WTC11 (cell line): Measurements from ENCODE around the gene KCTD16. TPM values are rescaled to one million over a fixed set of nuclear protein-coding genes. Genes with fewer than 3 reads are reported as not detected.

Experiments used
- ATAC-seq: fragments of 200-7000 bp; cut with Tn5 transposase; 2 replicates; pipeline ENCODE4 v1.10.0; 2021; ENCODE audit warnings: mild to moderate bottlenecking, moderate library complexity
- CTCF ChIA-PET: fragments of 300-600 bp; sonication (Branson Sonifier 250); formaldehyde crosslinking; loops from one replicate; lab custom pipeline; 2021; ENCODE audit warnings: antibody characterized with exemption; lab: Charles Lee
- POLR2A ChIA-PET: fragments of 350-600 bp; sonication (Branson Sonifier 250); formaldehyde crosslinking; loops from one replicate; lab custom pipeline; 2021; ENCODE audit warnings: antibody characterized with exemption; lab: Charles Lee
- DNase-seq: peaks from one replicate; pipeline ENCODE4 v3.0.0; 2021; ENCODE audit warnings: low spot score
- H3K27ac Mint-ChIP-seq: 2 replicates; pipeline ENCODE4 v1.8.0; 2021; ENCODE audit warnings: mixed read lengths
- H3K27me3 Mint-ChIP-seq: 2 replicates; pipeline ENCODE4 v1.8.0; 2021; ENCODE audit warnings: low read depth, mild to moderate bottlenecking, moderate library complexity, mixed read lengths
- H3K36me3 Mint-ChIP-seq: 2 replicates; pipeline ENCODE4 v1.8.0; 2021; ENCODE audit warnings: mixed read lengths
- H3K4me1 Mint-ChIP-seq: 2 replicates; pipeline ENCODE4 v1.8.0; 2022; ENCODE audit warnings: mixed read lengths
- H3K4me3 Mint-ChIP-seq: 2 replicates; pipeline ENCODE4 v1.8.0; 2021; ENCODE audit warnings: mild to moderate bottlenecking, moderate library complexity, mixed read lengths
- H3K9me3 Mint-ChIP-seq: 2 replicates; pipeline ENCODE4 v1.8.0; 2021; ENCODE audit warnings: mixed read lengths
- AR ChIP-seq: fragments of 250-450 bp; sonication (Bioruptor Pico); IDR thresholded peaks from 2 replicates; pipeline ENCODE4 v1.9.0; 2021; ENCODE audit warnings: mild to moderate bottlenecking
- CBFB ChIP-seq: sonication (generic); formaldehyde crosslinking; IDR thresholded peaks from 2 replicates; pipeline ENCODE4 v1.8.1; 2022; ENCODE audit warnings: mild to moderate bottlenecking, low read depth, missing genetic modification reagents
- CDX4 ChIP-seq: fragments of 250-450 bp; sonication (Bioruptor Pico); IDR thresholded peaks from 2 replicates; pipeline ENCODE4 v1.9.0; 2021; ENCODE audit warnings: moderate library complexity, mild to moderate bottlenecking, inconsistent platforms, borderline replicate concordance
- ELF4 ChIP-seq: sonication (generic); formaldehyde crosslinking; IDR thresholded peaks from 2 replicates; pipeline ENCODE4 v1.8.1; 2022; ENCODE audit warnings: low read depth, mild to moderate bottlenecking, moderate library complexity, missing genetic modification reagents
- ESRRA ChIP-seq: sonication (generic); formaldehyde crosslinking; IDR thresholded peaks from 2 replicates; pipeline ENCODE4 v1.8.1; 2022; ENCODE audit warnings: mild to moderate bottlenecking, missing genetic modification reagents, borderline replicate concordance
- FOXP1 ChIP-seq: sonication (generic); formaldehyde crosslinking; IDR thresholded peaks from 2 replicates; pipeline ENCODE4 v1.8.0; 2022; ENCODE audit warnings: missing genetic modification reagents, mild to moderate bottlenecking, moderate library complexity, borderline replicate concordance
- HMGA2 ChIP-seq: fragments of 250-450 bp; sonication (Bioruptor Pico); IDR thresholded peaks from 2 replicates; pipeline ENCODE4 v1.4.0; 2021; ENCODE audit warnings: mild to moderate bottlenecking, moderate library complexity
- KAT7 ChIP-seq: sonication (generic); formaldehyde crosslinking; IDR thresholded peaks from 2 replicates; pipeline ENCODE4 v1.8.1; 2023; ENCODE audit warnings: missing genetic modification reagents, mild to moderate bottlenecking, borderline replicate concordance
- NFE2L1 ChIP-seq: sonication (generic); formaldehyde crosslinking; IDR thresholded peaks from 2 replicates; pipeline ENCODE4 v1.8.1; 2023; ENCODE audit warnings: missing genetic modification reagents
- RORB ChIP-seq: fragments of 250-450 bp; sonication (Bioruptor Pico); IDR thresholded peaks from 2 replicates; pipeline ENCODE4 v1.9.0; 2021; ENCODE audit warnings: mild to moderate bottlenecking
- SMAD4 ChIP-seq: sonication (generic); formaldehyde crosslinking; IDR thresholded peaks from 2 replicates; pipeline ENCODE4 v1.8.0; 2022; ENCODE audit warnings: mild to moderate bottlenecking, missing genetic modification reagents
- SOX15 ChIP-seq: fragments of 250-450 bp; sonication (Bioruptor Pico); IDR thresholded peaks from 2 replicates; pipeline ENCODE4 v1.9.0; 2021; ENCODE audit warnings: mild to moderate bottlenecking
- TEAD1 ChIP-seq: sonication (generic); formaldehyde crosslinking; IDR thresholded peaks from 2 replicates; pipeline ENCODE4 v1.8.0; 2022; ENCODE audit warnings: mild to moderate bottlenecking, missing genetic modification reagents
- ZBTB21 ChIP-seq: sonication (generic); formaldehyde crosslinking; IDR thresholded peaks from 2 replicates; pipeline ENCODE4 v1.8.1; 2023; ENCODE audit warnings: mild to moderate bottlenecking, missing genetic modification reagents, borderline replicate concordance
- ZBTB43 ChIP-seq: sonication (generic); formaldehyde crosslinking; IDR thresholded peaks from 2 replicates; pipeline ENCODE4 v1.8.1; 2023; ENCODE audit warnings: mild to moderate bottlenecking, missing genetic modification reagents
- ZMAT4 ChIP-seq: fragments of 250-450 bp; sonication (Bioruptor Pico); IDR thresholded peaks from 2 replicates; pipeline ENCODE4 v1.9.0; 2021; ENCODE audit warnings: mild to moderate bottlenecking
- ZNF138 ChIP-seq: sonication (generic); formaldehyde crosslinking; conservative IDR thresholded peaks from 2 replicates; pipeline ENCODE4 v1.8.1; 2022; ENCODE audit warnings: mild to moderate bottlenecking, moderate library complexity, missing genetic modification reagents
- ZNF416 ChIP-seq: fragments of 250-450 bp; sonication (Bioruptor Pico); IDR thresholded peaks from 2 replicates; pipeline ENCODE4 v1.9.0; 2021; ENCODE audit warnings: mild to moderate bottlenecking, inconsistent platforms
- total RNA-seq: library from RNA; stranded (reverse); gene quantifications from 3 replicates; pipeline ENCODE4 v1.2.3, GENCODE V29; 2021
- TF ChIP-seq, protein P1 (sequence below): sonication (generic); formaldehyde crosslinking; IDR thresholded peaks from 2 replicates; pipeline ENCODE4 v1.8.0; 2023; ENCODE audit warnings: missing genetic modification reagents, mild to moderate bottlenecking, borderline replicate concordance
- TF ChIP-seq, protein P2 (sequence below): sonication (generic); formaldehyde crosslinking; IDR thresholded peaks from 2 replicates; pipeline ENCODE4 v1.8.0; 2023; ENCODE audit warnings: missing genetic modification reagents
- TF ChIP-seq, protein P3 (sequence below): fragments of 250-450 bp; sonication (Bioruptor Pico); IDR thresholded peaks from 2 replicates; pipeline ENCODE4 v1.8.0; 2021; ENCODE audit warnings: mild to moderate bottlenecking
- TF ChIP-seq, protein P4 (sequence below): sonication (generic); formaldehyde crosslinking; IDR thresholded peaks from 2 replicates; pipeline ENCODE4 v1.8.1; 2023; ENCODE audit warnings: mild to moderate bottlenecking, missing genetic modification reagents, moderate library complexity

Gene KCTD16
- total RNA-seq, 1 experiment from 2014 or later: 0.20 TPM

- TF ChIP-seq, protein P1, sequence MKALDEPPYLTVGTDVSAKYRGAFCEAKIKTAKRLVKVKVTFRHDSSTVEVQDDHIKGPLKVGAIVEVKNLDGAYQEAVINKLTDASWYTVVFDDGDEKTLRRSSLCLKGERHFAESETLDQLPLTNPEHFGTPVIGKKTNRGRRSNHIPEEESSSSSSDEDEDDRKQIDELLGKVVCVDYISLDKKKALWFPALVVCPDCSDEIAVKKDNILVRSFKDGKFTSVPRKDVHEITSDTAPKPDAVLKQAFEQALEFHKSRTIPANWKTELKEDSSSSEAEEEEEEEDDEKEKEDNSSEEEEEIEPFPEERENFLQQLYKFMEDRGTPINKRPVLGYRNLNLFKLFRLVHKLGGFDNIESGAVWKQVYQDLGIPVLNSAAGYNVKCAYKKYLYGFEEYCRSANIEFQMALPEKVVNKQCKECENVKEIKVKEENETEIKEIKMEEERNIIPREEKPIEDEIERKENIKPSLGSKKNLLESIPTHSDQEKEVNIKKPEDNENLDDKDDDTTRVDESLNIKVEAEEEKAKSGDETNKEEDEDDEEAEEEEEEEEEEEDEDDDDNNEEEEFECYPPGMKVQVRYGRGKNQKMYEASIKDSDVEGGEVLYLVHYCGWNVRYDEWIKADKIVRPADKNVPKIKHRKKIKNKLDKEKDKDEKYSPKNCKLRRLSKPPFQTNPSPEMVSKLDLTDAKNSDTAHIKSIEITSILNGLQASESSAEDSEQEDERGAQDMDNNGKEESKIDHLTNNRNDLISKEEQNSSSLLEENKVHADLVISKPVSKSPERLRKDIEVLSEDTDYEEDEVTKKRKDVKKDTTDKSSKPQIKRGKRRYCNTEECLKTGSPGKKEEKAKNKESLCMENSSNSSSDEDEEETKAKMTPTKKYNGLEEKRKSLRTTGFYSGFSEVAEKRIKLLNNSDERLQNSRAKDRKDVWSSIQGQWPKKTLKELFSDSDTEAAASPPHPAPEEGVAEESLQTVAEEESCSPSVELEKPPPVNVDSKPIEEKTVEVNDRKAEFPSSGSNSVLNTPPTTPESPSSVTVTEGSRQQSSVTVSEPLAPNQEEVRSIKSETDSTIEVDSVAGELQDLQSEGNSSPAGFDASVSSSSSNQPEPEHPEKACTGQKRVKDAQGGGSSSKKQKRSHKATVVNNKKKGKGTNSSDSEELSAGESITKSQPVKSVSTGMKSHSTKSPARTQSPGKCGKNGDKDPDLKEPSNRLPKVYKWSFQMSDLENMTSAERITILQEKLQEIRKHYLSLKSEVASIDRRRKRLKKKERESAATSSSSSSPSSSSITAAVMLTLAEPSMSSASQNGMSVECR (CRISPR knock-in tag): no peak
- TF ChIP-seq ESRRA (CRISPR knock-in tag) (no peak), ZBTB43 (no peak), KAT7 (CRISPR knock-in tag) (no peak), RORB (CRISPR knock-in tag) (no peak), ZNF138 (CRISPR knock-in tag) (no peak)
Observed at GRCh38 chr5:144196612-144197011, 25.9 kb downstream of the KCTD16 start (continued).

DNA sequence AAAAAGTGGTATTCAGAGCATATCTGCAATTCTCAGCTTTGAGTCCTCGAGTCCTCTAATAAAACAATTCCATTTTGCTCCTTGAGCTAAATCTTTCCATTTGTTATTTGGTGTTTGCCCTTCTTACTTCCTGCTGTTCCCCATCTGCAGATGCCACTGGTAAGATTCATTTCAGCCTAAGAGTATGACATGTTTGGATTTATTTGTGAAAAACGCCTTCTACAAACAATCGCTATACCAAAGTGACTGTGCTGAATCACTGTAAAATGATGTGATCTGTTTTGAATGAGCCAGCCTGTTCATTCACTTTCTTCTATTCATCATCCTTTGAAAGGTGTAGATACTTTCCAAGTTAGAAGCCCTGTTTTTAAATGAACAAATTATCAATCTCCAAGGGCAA lies 27.7 kb downstream of the KCTD16 start:
- H3K27ac Mint-ChIP-seq: no peak overlapping the region
- H3K27me3 Mint-ChIP-seq: no peaks in the 10 kb centered on the region
- ChIA-PET POLR2A (no interaction called here), CTCF (no interaction called here)
- TF ChIP-seq NFE2L1: no peak
- TF ChIP-seq ZMAT4 (CRISPR knock-in tag): no peak
- TF ChIP-seq, protein P2, sequence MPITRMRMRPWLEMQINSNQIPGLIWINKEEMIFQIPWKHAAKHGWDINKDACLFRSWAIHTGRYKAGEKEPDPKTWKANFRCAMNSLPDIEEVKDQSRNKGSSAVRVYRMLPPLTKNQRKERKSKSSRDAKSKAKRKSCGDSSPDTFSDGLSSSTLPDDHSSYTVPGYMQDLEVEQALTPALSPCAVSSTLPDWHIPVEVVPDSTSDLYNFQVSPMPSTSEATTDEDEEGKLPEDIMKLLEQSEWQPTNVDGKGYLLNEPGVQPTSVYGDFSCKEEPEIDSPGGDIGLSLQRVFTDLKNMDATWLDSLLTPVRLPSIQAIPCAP (CRISPR knock-in tag): no peak
- no peak for TF ChIP-seq SMAD4 (CRISPR knock-in tag)
- TF ChIP-seq CBFB (CRISPR knock-in tag): no peak
- TF ChIP-seq TEAD1 (CRISPR knock-in tag): no peak
- H3K36me3 Mint-ChIP-seq: no peaks in the 10 kb centered on the region
- no peaks in the 10 kb centered on the region for H3K9me3 Mint-ChIP-seq
- ATAC-seq: no peak
- no peaks in the 10 kb centered on the region for H3K4me1 Mint-ChIP-seq
- H3K4me3 Mint-ChIP-seq: no peak overlapping the region
- no peak for DNase-seq

DNA sequence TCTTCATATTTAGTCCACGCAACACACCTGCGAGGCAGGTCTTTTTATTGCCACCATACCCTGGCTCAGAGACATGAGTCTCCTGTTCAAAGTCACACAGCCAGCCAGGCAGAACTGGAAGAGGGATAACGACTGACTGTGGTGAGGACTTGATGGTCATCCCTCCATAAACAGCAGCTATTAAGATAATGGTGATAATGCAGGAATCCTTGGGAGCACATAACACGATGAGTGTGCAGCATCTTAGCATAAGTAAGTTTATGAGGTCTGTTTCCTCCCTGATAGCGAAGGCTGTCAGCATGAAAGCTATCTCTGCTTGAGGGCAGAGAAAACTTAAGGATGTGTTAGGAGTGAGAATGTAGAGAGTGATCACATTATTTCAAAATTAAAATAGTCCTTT lies 30.9 kb downstream of the KCTD16 start:
- peaks cover 28% of the 10 kb centered on the region for H3K27me3 Mint-ChIP-seq
- ChIA-PET CTCF (interaction anchor here (0.6 kb wide), 1 partner anchor 21 kb away, joined by 3 read pairs; no protein-coding TSS in a partner anchor), POLR2A (no interaction called here)
- no peak for DNase-seq
- no peak overlapping the region for H3K27ac Mint-ChIP-seq
- H3K4me1 Mint-ChIP-seq: peaks cover 12% of the 10 kb centered on the region
- ATAC-seq: no peak
- H3K9me3 Mint-ChIP-seq: no peaks in the 10 kb centered on the region
- H3K36me3 Mint-ChIP-seq: no peaks in the 10 kb centered on the region
- no peak overlapping the region for H3K4me3 Mint-ChIP-seq
- TF ChIP-seq ZNF416 (CRISPR knock-in tag): no peak
- TF ChIP-seq ELF4: no peak
- TF ChIP-seq SOX15 (CRISPR knock-in tag): no peak
- no peak for TF ChIP-seq ESRRA (CRISPR knock-in tag)
- no peak for TF ChIP-seq HMGA2 (CRISPR knock-in tag)
- TF ChIP-seq, protein P3, sequence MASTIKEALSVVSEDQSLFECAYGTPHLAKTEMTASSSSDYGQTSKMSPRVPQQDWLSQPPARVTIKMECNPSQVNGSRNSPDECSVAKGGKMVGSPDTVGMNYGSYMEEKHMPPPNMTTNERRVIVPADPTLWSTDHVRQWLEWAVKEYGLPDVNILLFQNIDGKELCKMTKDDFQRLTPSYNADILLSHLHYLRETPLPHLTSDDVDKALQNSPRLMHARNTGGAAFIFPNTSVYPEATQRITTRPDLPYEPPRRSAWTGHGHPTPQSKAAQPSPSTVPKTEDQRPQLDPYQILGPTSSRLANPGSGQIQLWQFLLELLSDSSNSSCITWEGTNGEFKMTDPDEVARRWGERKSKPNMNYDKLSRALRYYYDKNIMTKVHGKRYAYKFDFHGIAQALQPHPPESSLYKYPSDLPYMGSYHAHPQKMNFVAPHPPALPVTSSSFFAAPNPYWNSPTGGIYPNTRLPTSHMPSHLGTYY (CRISPR knock-in tag): no peak
- no peak for TF ChIP-seq AR
- TF ChIP-seq CDX4: no peak
- no peak for TF ChIP-seq ZBTB21 (CRISPR knock-in tag)
- no peak for TF ChIP-seq FOXP1
- TF ChIP-seq, protein P4, sequence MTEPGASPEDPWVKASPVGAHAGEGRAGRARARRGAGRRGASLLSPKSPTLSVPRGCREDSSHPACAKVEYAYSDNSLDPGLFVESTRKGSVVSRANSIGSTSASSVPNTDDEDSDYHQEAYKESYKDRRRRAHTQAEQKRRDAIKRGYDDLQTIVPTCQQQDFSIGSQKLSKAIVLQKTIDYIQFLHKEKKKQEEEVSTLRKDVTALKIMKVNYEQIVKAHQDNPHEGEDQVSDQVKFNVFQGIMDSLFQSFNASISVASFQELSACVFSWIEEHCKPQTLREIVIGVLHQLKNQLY: no peak
- TF ChIP-seq, all 79 proteins: peak for 0
